ENCODE results near the gene MEAF6.

DNA sequence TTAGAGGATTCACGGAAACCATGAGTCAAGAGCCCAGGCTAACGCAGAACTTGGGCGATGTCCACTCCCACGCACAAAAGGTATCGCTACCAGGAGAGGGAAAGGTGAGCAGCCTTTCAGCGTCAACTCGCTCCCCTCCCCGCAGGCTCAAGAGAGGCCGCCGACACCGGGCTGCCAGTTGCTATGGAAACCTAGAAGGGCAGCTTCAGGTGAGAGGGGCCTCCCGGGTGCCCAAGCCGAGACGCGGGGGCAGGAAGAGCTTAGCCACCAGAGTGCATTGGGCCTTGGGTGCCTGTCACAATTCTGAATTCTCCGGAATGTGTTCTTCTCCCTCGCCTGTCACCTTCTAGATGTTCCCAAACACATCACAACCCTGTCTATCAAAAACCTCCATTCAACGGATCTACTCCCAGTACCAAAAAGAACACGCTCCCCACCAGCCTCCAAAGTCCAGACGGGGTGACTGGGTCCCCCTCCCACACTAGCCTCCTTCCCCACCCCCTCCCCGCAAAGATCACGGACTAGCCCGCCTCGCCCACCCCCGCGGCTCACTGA, 694 bp downstream of the MEAF6 start:
- TF ChIP-seq, protein P1, sequence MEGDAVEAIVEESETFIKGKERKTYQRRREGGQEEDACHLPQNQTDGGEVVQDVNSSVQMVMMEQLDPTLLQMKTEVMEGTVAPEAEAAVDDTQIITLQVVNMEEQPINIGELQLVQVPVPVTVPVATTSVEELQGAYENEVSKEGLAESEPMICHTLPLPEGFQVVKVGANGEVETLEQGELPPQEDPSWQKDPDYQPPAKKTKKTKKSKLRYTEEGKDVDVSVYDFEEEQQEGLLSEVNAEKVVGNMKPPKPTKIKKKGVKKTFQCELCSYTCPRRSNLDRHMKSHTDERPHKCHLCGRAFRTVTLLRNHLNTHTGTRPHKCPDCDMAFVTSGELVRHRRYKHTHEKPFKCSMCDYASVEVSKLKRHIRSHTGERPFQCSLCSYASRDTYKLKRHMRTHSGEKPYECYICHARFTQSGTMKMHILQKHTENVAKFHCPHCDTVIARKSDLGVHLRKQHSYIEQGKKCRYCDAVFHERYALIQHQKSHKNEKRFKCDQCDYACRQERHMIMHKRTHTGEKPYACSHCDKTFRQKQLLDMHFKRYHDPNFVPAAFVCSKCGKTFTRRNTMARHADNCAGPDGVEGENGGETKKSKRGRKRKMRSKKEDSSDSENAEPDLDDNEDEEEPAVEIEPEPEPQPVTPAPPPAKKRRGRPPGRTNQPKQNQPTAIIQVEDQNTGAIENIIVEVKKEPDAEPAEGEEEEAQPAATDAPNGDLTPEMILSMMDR (IDR thresholded peaks at IDR 0.05), result no peak
- TF ChIP-seq POLR2AphosphoS5 (IDR thresholded peaks at IDR 0.05), result no peak
- TF ChIP-seq POLR2A (IDR thresholded peaks at IDR 0.05), result no peak

Measured in breast epithelium (tissue), 3 donors.